ENCODE results near the gene STK40. TPM values are rescaled to one million over a fixed set of nuclear protein-coding genes. Genes with fewer than 3 reads are reported as not detected.

Gene STK40
- total RNA-seq, 1 donor from 2014 or later, result 52.9 TPM

DNA sequence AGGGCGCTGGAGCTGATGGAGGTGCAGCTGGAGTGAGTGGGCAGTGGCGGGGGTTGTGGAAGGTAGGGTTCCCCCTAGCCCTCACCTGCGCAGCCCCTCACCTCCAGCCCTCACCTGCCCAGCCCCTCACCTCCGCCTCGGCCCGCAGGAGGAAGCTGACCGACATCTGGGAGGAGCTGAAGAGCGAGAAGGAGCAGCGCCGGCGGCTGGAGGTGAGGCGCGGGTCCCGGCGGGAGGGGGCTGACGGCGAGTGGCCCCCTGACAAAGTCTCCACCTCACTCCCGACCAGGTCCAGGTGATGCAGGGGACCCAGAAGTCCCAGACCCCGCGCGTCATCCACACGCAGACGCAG is 65.0 kb downstream of the STK40 start:
- Mint-ChIP-seq H3K27me3 (ENCODE audit: unreplicated experiment) (peaks cover 25% of the 10 kb centered on the region), H3K36me3 (ENCODE audit: unreplicated experiment) (peaks cover 6% of the 10 kb centered on the region), H3K4me3 (ENCODE audit: unreplicated experiment) (peak overlapping the region; percentile 77), H3K9me3 (ENCODE audit: unreplicated experiment) (peaks cover 7% of the 10 kb centered on the region), H3K4me1 (ENCODE audit: low read depth, unreplicated experiment) (peaks cover 2% of the 10 kb centered on the region), H3K27ac (ENCODE audit: unreplicated experiment) (no peak overlapping the region)
- DNase-seq, result no peak
- TF ChIP-seq, protein P1, sequence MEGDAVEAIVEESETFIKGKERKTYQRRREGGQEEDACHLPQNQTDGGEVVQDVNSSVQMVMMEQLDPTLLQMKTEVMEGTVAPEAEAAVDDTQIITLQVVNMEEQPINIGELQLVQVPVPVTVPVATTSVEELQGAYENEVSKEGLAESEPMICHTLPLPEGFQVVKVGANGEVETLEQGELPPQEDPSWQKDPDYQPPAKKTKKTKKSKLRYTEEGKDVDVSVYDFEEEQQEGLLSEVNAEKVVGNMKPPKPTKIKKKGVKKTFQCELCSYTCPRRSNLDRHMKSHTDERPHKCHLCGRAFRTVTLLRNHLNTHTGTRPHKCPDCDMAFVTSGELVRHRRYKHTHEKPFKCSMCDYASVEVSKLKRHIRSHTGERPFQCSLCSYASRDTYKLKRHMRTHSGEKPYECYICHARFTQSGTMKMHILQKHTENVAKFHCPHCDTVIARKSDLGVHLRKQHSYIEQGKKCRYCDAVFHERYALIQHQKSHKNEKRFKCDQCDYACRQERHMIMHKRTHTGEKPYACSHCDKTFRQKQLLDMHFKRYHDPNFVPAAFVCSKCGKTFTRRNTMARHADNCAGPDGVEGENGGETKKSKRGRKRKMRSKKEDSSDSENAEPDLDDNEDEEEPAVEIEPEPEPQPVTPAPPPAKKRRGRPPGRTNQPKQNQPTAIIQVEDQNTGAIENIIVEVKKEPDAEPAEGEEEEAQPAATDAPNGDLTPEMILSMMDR (IDR thresholded peaks at IDR 0.05; ENCODE audit: partially characterized antibody, unreplicated experiment), result no peak

DNA sequence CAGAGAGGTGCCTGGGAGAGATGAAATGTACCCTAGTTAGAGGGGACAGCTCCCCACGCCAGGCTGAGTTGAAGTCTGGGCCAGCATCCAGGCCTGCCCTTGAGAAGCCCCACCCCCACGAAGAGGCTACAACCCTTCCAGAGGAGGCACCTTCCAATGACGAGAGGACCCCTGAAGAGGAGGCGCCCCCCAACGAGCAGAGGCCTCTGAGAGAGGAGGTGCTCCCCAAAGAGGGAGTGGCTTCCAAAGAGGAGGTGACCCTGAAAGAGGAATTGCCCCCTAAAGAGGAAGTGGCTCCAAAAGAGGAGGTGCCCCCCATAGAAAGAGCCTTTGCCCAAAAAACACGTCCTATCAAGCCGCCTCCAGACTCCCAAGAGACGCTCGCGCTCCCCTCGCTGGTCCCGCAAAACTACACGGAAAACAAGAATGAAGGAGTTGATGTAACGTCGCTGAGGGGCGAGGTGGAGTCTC is 65.4 kb downstream of the STK40 start:
- no peak overlapping the region for H3K27ac Mint-ChIP-seq (ENCODE audit: unreplicated experiment)
- H3K4me3 Mint-ChIP-seq (ENCODE audit: unreplicated experiment), result peak overlapping the region; percentile 77
- H3K9me3 Mint-ChIP-seq (ENCODE audit: unreplicated experiment), result peaks cover 7% of the 10 kb centered on the region
- peaks cover 6% of the 10 kb centered on the region for H3K36me3 Mint-ChIP-seq (ENCODE audit: unreplicated experiment)
- DNase-seq, result no peak
- H3K4me1 Mint-ChIP-seq (ENCODE audit: low read depth, unreplicated experiment), result peaks cover 2% of the 10 kb centered on the region
- TF ChIP-seq, protein P1 (IDR thresholded peaks at IDR 0.05; ENCODE audit: partially characterized antibody, unreplicated experiment), result no peak
- peaks cover 23% of the 10 kb centered on the region for H3K27me3 Mint-ChIP-seq (ENCODE audit: unreplicated experiment)

DNA sequence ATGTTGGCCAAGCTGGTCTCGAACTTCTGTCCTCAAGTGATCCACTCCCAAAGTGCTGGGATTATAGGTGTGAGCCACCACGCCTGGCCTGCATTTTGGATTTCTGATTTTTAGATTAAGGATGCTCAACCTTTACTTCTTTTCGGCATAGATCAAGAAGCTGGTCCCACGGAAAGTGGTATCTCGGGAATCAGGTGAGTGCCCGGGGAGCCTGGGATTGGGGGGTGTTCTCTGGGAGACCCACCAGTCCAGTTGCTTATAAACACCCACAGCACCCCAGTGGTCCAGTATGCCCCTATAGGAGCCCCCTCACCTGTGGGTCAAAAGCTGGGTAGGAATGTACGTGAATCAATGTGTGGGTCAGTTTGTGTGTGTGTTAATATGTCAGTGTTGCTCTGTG is 76.3 kb downstream of the STK40 start:
- Mint-ChIP-seq H3K9me3 (ENCODE audit: unreplicated experiment) (no peaks in the 10 kb centered on the region), H3K4me3 (ENCODE audit: unreplicated experiment) (no peak overlapping the region), H3K4me1 (ENCODE audit: low read depth, unreplicated experiment) (no peaks in the 10 kb centered on the region), H3K27ac (ENCODE audit: unreplicated experiment) (no peak overlapping the region), H3K27me3 (ENCODE audit: unreplicated experiment) (peaks cover 2% of the 10 kb centered on the region), H3K36me3 (ENCODE audit: unreplicated experiment) (no peaks in the 10 kb centered on the region)
- no peak for DNase-seq
- TF ChIP-seq, protein P1 (IDR thresholded peaks at IDR 0.05; ENCODE audit: partially characterized antibody, unreplicated experiment), result no peak

GRCh38 chr1:36307601-36308330 is 78.0 kb downstream of the STK40 start:
- H3K27ac Mint-ChIP-seq (ENCODE audit: unreplicated experiment), result no peak overlapping the region
- H3K9me3 Mint-ChIP-seq (ENCODE audit: unreplicated experiment), result no peaks in the 10 kb centered on the region
- TF ChIP-seq, protein P1 (IDR thresholded peaks at IDR 0.05; ENCODE audit: partially characterized antibody, unreplicated experiment), result no peak
- peaks cover 2% of the 10 kb centered on the region for H3K27me3 Mint-ChIP-seq (ENCODE audit: unreplicated experiment)
- H3K4me3 Mint-ChIP-seq (ENCODE audit: unreplicated experiment), result peak overlapping the region; percentile 98
- H3K36me3 Mint-ChIP-seq (ENCODE audit: unreplicated experiment), result peaks cover under 1% of the 10 kb centered on the region
- H3K4me1 Mint-ChIP-seq (ENCODE audit: low read depth, unreplicated experiment), result no peaks in the 10 kb centered on the region
- DNase-seq, result no peak

GRCh38 chr1:36306902-36307456 is 78.7 kb downstream of the STK40 start:
- Mint-ChIP-seq H3K9me3 (ENCODE audit: unreplicated experiment) (peaks cover 2% of the 10 kb centered on the region), H3K4me3 (ENCODE audit: unreplicated experiment) (peak overlapping the region; percentile 98), H3K27me3 (ENCODE audit: unreplicated experiment) (peaks cover 2% of the 10 kb centered on the region), H3K36me3 (ENCODE audit: unreplicated experiment) (peaks cover 3% of the 10 kb centered on the region), H3K27ac (ENCODE audit: unreplicated experiment) (peak overlapping the region; percentile 76), H3K4me1 (ENCODE audit: low read depth, unreplicated experiment) (peaks cover 2% of the 10 kb centered on the region)
- peak; percentile 95 for DNase-seq
- TF ChIP-seq, protein P1 (IDR thresholded peaks at IDR 0.05; ENCODE audit: partially characterized antibody, unreplicated experiment), result no peak

Data from glutamatergic neuron (in vitro differentiated cells).